ENCODE results near the gene TMEM151B.

- TF ChIP-seq CTCF (IDR thresholded peaks at IDR 0.05; ENCODE audit: low read length) (no peak), EZH2 (optimal IDR thresholded peaks at IDR 0.05; ENCODE audit: low read depth, low read length) (no peak), EZH2phosphoT487 (IDR thresholded peaks at IDR 0.05; ENCODE audit: low read length) (no peak)
Observed at GRCh38 chr6:44284121-44284520, 13.9 kb downstream of the TMEM151B start.

All from MM.1S (cell line).